ENCODE data around the gene AP1S3.

AP1S3 gene

GRCh38 chr2:223759569-223760430 lies 77.6 kb downstream of the AP1S3 start:
- peak in 1 of 5 donors; percentile 18 for DNase-seq

GRCh38 chr2:223758131-223758840 lies 79.1 kb downstream of the AP1S3 start:
- no peak for DNase-seq

GRCh38 chr2:223753940-223754339 lies 83.4 kb downstream of the AP1S3 start:
- no peak for DNase-seq

- DNase-seq, result no peak
Measured at GRCh38 chr2:223751012-223751411, 86.4 kb downstream of the AP1S3 start.

- DNase-seq, result no peak
Measured at GRCh38 chr2:223747392-223748042, 89.9 kb downstream of the AP1S3 start.

GRCh38 chr2:223746611-223747010 lies 90.8 kb downstream of the AP1S3 start:
- no peak for DNase-seq

GRCh38 chr2:223744580-223744979 lies 92.8 kb downstream of the AP1S3 start:
- DNase-seq, result no peak

GRCh38 chr2:223740679-223741078 lies 96.7 kb downstream of the AP1S3 start:
- no peak for DNase-seq

- DNase-seq, result no peak
Measured at GRCh38 chr2:223737207-223737606, 100.2 kb downstream of the AP1S3 start.

GRCh38 chr2:223736488-223736887 lies 100.9 kb downstream of the AP1S3 start:
- DNase-seq, result no peak

GRCh38 chr2:223735659-223736244 lies 101.6 kb downstream of the AP1S3 start:
- DNase-seq, result no peak

- no peak for DNase-seq
Measured at GRCh38 chr2:223735035-223735640, 102.2 kb downstream of the AP1S3 start.

GRCh38 chr2:223734346-223734745 lies 103.0 kb downstream of the AP1S3 start:
- DNase-seq, result no peak

- DNase-seq, result no peak
Measured at GRCh38 chr2:223732346-223732745, 105.0 kb downstream of the AP1S3 start.

- no peak for DNase-seq
Measured at GRCh38 chr2:223731503-223731902, 105.9 kb downstream of the AP1S3 start.

- no peak for DNase-seq
Measured at GRCh38 chr2:223729781-223730180, 107.6 kb downstream of the AP1S3 start.

GRCh38 chr2:223727562-223727961 lies 109.8 kb downstream of the AP1S3 start:
- peak in 2 of 5 donors; percentile 12 to 48 for DNase-seq

GRCh38 chr2:223725986-223726970 lies 111.1 kb downstream of the AP1S3 start:
- no peak for DNase-seq

- no peak for DNase-seq
Measured at GRCh38 chr2:223725494-223725893, 111.9 kb downstream of the AP1S3 start.

GRCh38 chr2:223724861-223725260 lies 112.5 kb downstream of the AP1S3 start:
- DNase-seq, result no peak

- DNase-seq, result no peak
Measured at GRCh38 chr2:223723954-223724411, 113.4 kb downstream of the AP1S3 start.
